ENCODE measurements around the gene SYT10. TPM values are rescaled to one million over a fixed set of nuclear protein-coding genes. Genes with fewer than 3 reads are reported as not detected.
"Not testable (repeated sequence)": the region's sequence is repeated elsewhere in the genome, so short reads cannot be mapped to it uniquely, and the experiment has no call there.

The SYT10 gene
- total RNA-seq, 1 experiment from 2014 or later, result 0.70 TPM

DNA sequence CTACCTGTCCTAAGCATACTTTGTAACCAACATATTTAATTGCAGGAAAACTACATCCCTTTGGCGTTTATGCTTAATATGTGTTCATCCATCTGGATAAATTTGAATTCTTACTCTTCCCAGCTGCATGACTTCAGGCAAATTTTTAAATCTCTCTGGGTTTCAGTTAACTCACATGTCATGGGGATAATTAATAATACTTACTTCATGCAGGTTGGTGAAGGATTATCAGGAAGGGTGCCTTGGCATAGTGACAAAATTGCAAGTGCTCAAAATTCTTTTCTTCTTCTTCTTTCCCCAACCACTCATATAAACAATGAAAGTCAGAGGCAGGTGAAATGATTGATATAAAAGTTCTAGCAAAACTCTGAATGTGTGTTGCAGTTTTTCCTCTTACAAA, 15.9 kb downstream of the SYT10 start:
- no peak overlapping the region for H3K27ac Mint-ChIP-seq
- Histone ChIP-seq H3K23ac (ENCODE audit: insufficient read length, low read depth, low read length) (no peak overlapping the region), H3K18ac (ENCODE audit: insufficient read length, low read depth, low read length) (no peak overlapping the region), H3K9me3 (ENCODE audit: control insufficient read depth, low read depth, low read length) (no peaks in the 10 kb centered on the region), H3K56ac (ENCODE audit: insufficient read length, low read depth, low read length) (no peak overlapping the region), H2BK15ac (ENCODE audit: low read depth, low read length) (no peak overlapping the region), H3K4ac (ENCODE audit: low read depth, low read length) (no peak overlapping the region), H4K20me1 (ENCODE audit: control insufficient read depth, insufficient read depth, insufficient read length) (no peaks in the 10 kb centered on the region), H2BK5ac (ENCODE audit: insufficient read length, low read length) (no peak overlapping the region), H2BK12ac (ENCODE audit: insufficient read length, low read depth, low read length) (no peak overlapping the region), H2BK120ac (ENCODE audit: low read depth, low read length, poor library complexity, severe bottlenecking) (no peak overlapping the region), H2AFZ (ENCODE audit: low read length) (no peak overlapping the region), H3K4me2 (ENCODE audit: insufficient read depth, insufficient read length, low read length) (no peak overlapping the region), H3K4me1 (ENCODE audit: insufficient read depth, low read length) (no peaks in the 10 kb centered on the region), H4K5ac (ENCODE audit: insufficient read length, low read depth, low read length) (no peak overlapping the region), H4K91ac (ENCODE audit: insufficient read length, low read depth, low read length) (no peak overlapping the region), H3K27me3 (ENCODE audit: insufficient read depth, low read length) (no peaks in the 10 kb centered on the region), H3T11ph (ENCODE audit: low read length) (no peak overlapping the region), H3K27ac (ENCODE audit: insufficient read length, low read depth, low read length) (no peak overlapping the region), H3K23me2 (ENCODE audit: insufficient read length, low read depth, low read length, poor library complexity, severe bottlenecking) (no peaks in the 10 kb centered on the region), H2AK5ac (ENCODE audit: insufficient read length, low read length) (no peak overlapping the region), H3K79me2 (ENCODE audit: insufficient read depth, low read length) (no peaks in the 10 kb centered on the region), H3K14ac (ENCODE audit: insufficient read depth, low read length) (no peak overlapping the region), H2BK20ac (ENCODE audit: low read depth, low read length, poor library complexity, severe bottlenecking) (no peak overlapping the region), H4K8ac (replicated peaks; ENCODE audit: insufficient read length, low read depth, low read length) (no peak overlapping the region), H3K79me1 (ENCODE audit: insufficient read depth, low read depth, low read length, poor library complexity, severe bottlenecking) (no peaks in the 10 kb centered on the region), H3K9ac (ENCODE audit: extremely low read depth, insufficient read length, low read length) (no peak overlapping the region)
- no CpG with 5 or more reads among the region's 1 CpG for WGBS (ENCODE audit: extremely low coverage, insufficient read length, low lambda C conversion rate)
- no peaks in the 10 kb centered on the region for H3K36me3 Mint-ChIP-seq (ENCODE audit: insufficient read depth in 1 of 3, low read depth in 3 of 3)
- H3K9me3 Mint-ChIP-seq, result no peaks in the 10 kb centered on the region
- no peak for DNase-seq
- H3K27me3 Mint-ChIP-seq (ENCODE audit: low read depth), result no peaks in the 10 kb centered on the region
- TF ChIP-seq, protein P1, sequence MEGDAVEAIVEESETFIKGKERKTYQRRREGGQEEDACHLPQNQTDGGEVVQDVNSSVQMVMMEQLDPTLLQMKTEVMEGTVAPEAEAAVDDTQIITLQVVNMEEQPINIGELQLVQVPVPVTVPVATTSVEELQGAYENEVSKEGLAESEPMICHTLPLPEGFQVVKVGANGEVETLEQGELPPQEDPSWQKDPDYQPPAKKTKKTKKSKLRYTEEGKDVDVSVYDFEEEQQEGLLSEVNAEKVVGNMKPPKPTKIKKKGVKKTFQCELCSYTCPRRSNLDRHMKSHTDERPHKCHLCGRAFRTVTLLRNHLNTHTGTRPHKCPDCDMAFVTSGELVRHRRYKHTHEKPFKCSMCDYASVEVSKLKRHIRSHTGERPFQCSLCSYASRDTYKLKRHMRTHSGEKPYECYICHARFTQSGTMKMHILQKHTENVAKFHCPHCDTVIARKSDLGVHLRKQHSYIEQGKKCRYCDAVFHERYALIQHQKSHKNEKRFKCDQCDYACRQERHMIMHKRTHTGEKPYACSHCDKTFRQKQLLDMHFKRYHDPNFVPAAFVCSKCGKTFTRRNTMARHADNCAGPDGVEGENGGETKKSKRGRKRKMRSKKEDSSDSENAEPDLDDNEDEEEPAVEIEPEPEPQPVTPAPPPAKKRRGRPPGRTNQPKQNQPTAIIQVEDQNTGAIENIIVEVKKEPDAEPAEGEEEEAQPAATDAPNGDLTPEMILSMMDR (conservative IDR thresholded peaks at IDR 0.05), result no peak
- H3K4me3 Mint-ChIP-seq, result no peak overlapping the region
- no peaks in the 10 kb centered on the region for H3K4me1 Mint-ChIP-seq

DNA sequence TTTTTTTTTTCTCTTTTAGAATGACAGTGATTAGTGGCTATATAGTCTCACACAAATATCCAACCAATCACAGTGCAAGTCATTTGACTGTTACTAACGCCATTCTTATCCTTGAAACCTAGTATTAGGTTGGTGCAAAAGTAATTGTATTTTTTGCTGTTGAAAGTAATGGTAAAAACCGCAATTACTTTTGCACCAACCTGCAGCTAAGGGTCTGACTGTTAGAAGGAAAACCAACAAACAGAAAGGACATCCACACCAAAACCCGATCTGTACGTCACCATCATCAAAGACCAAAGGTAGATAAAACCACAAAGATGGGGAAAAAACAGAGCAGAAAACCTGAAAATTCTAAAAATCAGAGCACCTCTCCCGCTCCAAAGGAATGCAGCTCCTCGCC, 27.2 kb downstream of the SYT10 start:
- not testable (repeated sequence) for H4K20me1 ChIP-seq (ENCODE audit: control insufficient read depth, insufficient read depth, insufficient read length); H3K4me1 ChIP-seq (ENCODE audit: insufficient read depth, low read length); H2BK5ac ChIP-seq (ENCODE audit: insufficient read length, low read length); H3K79me2 ChIP-seq (ENCODE audit: insufficient read depth, low read length); H2BK12ac ChIP-seq (ENCODE audit: insufficient read length, low read depth, low read length); H3K23me2 ChIP-seq (ENCODE audit: insufficient read length, low read depth, low read length, poor library complexity, severe bottlenecking); H3K27ac Mint-ChIP-seq; H4K8ac ChIP-seq (replicated peaks; ENCODE audit: insufficient read length, low read depth, low read length); H2BK15ac ChIP-seq (ENCODE audit: low read depth, low read length); H3K4me2 ChIP-seq (ENCODE audit: insufficient read depth, insufficient read length, low read length); H2BK20ac ChIP-seq (ENCODE audit: low read depth, low read length, poor library complexity, severe bottlenecking); H2AK5ac ChIP-seq (ENCODE audit: insufficient read length, low read length); H4K91ac ChIP-seq (ENCODE audit: insufficient read length, low read depth, low read length); H3K4me3 Mint-ChIP-seq; H3K27me3 Mint-ChIP-seq (ENCODE audit: low read depth); H3K79me1 ChIP-seq (ENCODE audit: insufficient read depth, low read depth, low read length, poor library complexity, severe bottlenecking); H3T11ph ChIP-seq (ENCODE audit: low read length); H2AFZ ChIP-seq (ENCODE audit: low read length); H3K9me3 ChIP-seq (ENCODE audit: control insufficient read depth, low read depth, low read length); H3K36me3 Mint-ChIP-seq (ENCODE audit: insufficient read depth in 1 of 3, low read depth in 3 of 3); H3K18ac ChIP-seq (ENCODE audit: insufficient read length, low read depth, low read length); H3K9ac ChIP-seq (ENCODE audit: extremely low read depth, insufficient read length, low read length); DNase-seq; H4K5ac ChIP-seq (ENCODE audit: insufficient read length, low read depth, low read length); H3K23ac ChIP-seq (ENCODE audit: insufficient read length, low read depth, low read length); H3K56ac ChIP-seq (ENCODE audit: insufficient read length, low read depth, low read length); H3K4me1 Mint-ChIP-seq; H3K27me3 ChIP-seq (ENCODE audit: insufficient read depth, low read length); H3K14ac ChIP-seq (ENCODE audit: insufficient read depth, low read length); H3K9me3 Mint-ChIP-seq; H2BK120ac ChIP-seq (ENCODE audit: low read depth, low read length, poor library complexity, severe bottlenecking); H3K27ac ChIP-seq (ENCODE audit: insufficient read length, low read depth, low read length); H3K4ac ChIP-seq (ENCODE audit: low read depth, low read length)
- no CpG with 5 or more reads among the region's 6 CpGs for WGBS (ENCODE audit: extremely low coverage, insufficient read length, low lambda C conversion rate)
